ENCODE results near the gene FOXO3.

The FOXO3 gene

DNA sequence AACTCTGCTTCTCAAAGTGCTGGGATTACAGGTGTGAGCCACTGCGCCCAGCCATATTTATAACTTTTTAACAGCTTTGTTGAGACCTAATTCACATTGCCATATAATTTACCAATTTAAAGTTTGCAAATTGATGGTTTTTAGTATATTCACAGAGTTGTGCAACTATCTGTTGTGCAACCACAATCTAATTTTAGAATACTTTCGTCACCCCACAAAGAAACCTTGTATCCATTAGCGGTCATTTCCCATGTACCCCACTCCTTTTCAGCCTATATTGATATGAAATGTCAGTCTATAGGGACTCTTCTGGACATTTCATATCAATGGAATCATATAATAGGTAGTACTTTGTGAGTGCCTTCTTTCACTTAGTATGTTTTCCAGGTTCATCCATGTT, 55.8 kb downstream of the FOXO3 start:
- peak overlapping the region in 1 of 2 experiments; percentile 37 for H3K4me3 ChIP-seq (ENCODE audit: low read depth in 1 of 2, low read length in 1 of 2)
- peak overlapping the region; percentile 63 for H3K27ac ChIP-seq
- H3K4me1 ChIP-seq (ENCODE audit: control insufficient read depth in 1 of 2, insufficient read depth in 1 of 2, low read depth in 1 of 2, low read length in 1 of 2): peaks cover 41 to 59% of the 10 kb centered on the region in 2 experiments
- no peaks in the 10 kb centered on the region for H3K36me3 ChIP-seq
- TF ChIP-seq, protein P1, sequence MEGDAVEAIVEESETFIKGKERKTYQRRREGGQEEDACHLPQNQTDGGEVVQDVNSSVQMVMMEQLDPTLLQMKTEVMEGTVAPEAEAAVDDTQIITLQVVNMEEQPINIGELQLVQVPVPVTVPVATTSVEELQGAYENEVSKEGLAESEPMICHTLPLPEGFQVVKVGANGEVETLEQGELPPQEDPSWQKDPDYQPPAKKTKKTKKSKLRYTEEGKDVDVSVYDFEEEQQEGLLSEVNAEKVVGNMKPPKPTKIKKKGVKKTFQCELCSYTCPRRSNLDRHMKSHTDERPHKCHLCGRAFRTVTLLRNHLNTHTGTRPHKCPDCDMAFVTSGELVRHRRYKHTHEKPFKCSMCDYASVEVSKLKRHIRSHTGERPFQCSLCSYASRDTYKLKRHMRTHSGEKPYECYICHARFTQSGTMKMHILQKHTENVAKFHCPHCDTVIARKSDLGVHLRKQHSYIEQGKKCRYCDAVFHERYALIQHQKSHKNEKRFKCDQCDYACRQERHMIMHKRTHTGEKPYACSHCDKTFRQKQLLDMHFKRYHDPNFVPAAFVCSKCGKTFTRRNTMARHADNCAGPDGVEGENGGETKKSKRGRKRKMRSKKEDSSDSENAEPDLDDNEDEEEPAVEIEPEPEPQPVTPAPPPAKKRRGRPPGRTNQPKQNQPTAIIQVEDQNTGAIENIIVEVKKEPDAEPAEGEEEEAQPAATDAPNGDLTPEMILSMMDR (IDR thresholded peaks at IDR 0.05): no peak
- no peaks in the 10 kb centered on the region for H3K27me3 ChIP-seq
- no peaks in the 10 kb centered on the region for H3K9me3 ChIP-seq

DNA sequence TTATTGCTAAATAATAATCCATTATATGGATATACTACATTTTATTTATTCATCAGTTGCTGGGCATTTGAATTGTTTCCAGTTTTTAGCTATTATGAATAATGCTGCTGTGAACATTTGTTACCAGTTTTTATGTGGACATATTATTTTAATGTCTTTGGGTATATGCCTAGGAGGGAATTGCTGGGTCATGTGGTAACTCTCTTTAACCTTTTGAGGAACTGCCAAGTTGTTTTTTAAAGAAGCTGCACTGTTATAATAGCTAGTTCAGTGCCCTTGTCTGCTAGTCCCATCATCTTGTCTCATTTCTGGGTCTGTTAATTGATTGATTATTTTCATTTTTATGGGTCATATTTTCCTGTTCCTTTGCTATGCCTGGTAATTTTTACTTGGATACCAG, 56.3 kb downstream of the FOXO3 start:
- Histone ChIP-seq H3K27ac (peak overlapping the region; percentile 63), H3K4me1 (ENCODE audit: control insufficient read depth in 1 of 2, insufficient read depth in 1 of 2, low read depth in 1 of 2, low read length in 1 of 2) (peaks cover 45 to 63% of the 10 kb centered on the region in 2 experiments), H3K36me3 (no peaks in the 10 kb centered on the region), H3K4me3 (ENCODE audit: low read depth in 1 of 2, low read length in 1 of 2) (peak overlapping the region in 1 of 2 experiments; percentile 37), H3K27me3 (no peaks in the 10 kb centered on the region), H3K9me3 (no peaks in the 10 kb centered on the region)
- TF ChIP-seq, protein P1 (IDR thresholded peaks at IDR 0.05): no peak

DNA sequence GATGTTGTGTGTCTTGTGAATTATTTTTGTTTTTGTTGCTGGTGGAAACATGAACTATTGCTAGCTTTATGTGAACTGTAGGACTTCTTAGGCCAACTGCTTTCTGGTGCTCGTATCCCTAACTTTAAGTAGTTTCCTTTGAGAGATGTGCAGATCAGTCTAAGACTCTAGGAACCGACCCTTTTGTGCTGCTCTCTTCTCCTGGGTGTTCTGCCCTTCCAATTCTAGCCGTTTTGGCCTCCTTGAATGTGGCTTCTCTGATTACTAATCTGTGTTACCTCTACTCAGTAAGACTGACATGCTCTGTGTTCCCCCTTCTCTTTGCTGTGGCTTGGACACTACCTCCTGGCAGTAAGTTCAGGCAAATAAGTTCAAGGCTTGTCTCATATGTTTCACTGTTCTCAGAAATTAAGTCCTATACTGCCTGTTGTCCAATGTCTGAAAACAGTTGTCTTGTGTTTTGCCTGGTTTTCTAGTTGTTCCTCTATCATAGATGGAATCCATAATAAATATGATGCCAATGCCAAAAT, 58.0 kb downstream of the FOXO3 start:
- Histone ChIP-seq H3K9me3 (no peaks in the 10 kb centered on the region), H3K27ac (peak overlapping the region; percentile 63), H3K36me3 (no peaks in the 10 kb centered on the region), H3K4me1 (ENCODE audit: control insufficient read depth in 1 of 2, insufficient read depth in 1 of 2, low read depth in 1 of 2, low read length in 1 of 2) (peaks cover 62 to 79% of the 10 kb centered on the region in 2 experiments), H3K27me3 (no peaks in the 10 kb centered on the region), H3K4me3 (ENCODE audit: low read depth in 1 of 2, low read length in 1 of 2) (no peak overlapping the region)
- TF ChIP-seq, protein P1 (IDR thresholded peaks at IDR 0.05): no peak

DNA sequence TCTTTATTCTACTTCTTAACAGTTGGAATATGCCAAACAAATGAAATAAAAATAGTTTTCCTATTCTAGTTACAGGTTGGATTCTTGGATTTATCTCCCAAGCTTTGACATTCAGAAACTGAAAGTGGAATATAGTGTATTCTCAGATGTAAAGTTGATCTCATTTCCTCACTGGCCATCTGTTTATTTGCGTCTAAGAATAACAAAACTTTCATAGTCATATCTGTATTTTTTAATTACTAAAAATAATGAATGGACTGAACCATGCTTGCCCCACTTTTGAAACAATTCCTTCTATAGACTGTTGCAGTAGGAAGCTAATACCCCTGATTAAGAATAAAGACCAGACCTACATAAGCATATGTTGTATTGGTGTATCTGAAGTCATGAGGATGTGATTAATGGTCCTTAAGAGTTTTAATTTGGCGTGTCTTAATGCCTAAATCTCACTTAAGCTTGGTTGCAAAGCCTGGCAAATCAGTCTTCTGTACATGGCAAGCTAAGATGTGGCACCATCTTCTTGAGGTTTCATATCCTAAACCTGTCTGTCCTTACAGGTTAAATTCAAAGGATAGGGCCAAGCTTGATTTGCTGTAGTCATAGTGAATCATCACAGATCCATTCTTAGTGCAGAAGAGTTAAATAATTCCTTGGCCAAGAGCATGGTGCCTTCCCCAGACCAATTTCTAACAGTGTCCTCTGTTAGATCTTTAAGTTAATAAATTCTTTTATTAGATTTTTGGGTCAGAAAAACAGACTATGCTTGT, 58.9 kb downstream of the FOXO3 start:
- Histone ChIP-seq H3K27me3 (no peaks in the 10 kb centered on the region), H3K27ac (peak overlapping the region; percentile 63), H3K4me1 (ENCODE audit: control insufficient read depth in 1 of 2, insufficient read depth in 1 of 2, low read depth in 1 of 2, low read length in 1 of 2) (peaks cover 66 to 82% of the 10 kb centered on the region in 2 experiments), H3K36me3 (no peaks in the 10 kb centered on the region), H3K9me3 (no peaks in the 10 kb centered on the region), H3K4me3 (ENCODE audit: low read depth in 1 of 2, low read length in 1 of 2) (peak overlapping the region in 1 of 2 experiments; percentile 9)
- TF ChIP-seq, protein P1 (IDR thresholded peaks at IDR 0.05): no peak

DNA sequence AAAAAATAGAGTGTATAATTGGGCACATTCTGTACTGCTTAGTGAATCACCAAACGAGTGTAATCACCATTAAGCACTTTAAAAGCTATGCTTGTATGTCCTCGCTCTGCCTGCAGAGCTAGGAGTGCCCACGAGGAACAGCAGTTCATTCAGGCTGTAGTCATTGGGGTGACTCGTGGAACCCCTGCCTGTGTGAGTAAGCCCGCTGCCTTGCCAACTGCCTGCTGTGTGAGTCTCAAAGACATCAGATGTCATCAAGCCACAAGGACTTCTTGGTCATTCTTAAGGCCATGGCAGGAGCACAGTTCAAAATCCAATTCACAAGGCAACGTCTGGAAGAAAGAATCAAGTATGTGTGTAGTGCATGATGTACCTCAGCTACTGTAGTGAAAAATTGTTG, 60.4 kb downstream of the FOXO3 start:
- TF ChIP-seq, protein P1 (IDR thresholded peaks at IDR 0.05): no peak
- H3K27ac ChIP-seq: peak overlapping the region; percentile 91
- H3K36me3 ChIP-seq: no peaks in the 10 kb centered on the region
- no peaks in the 10 kb centered on the region for H3K27me3 ChIP-seq
- H3K4me1 ChIP-seq (ENCODE audit: control insufficient read depth in 1 of 2, insufficient read depth in 1 of 2, low read depth in 1 of 2, low read length in 1 of 2): peaks cover 74 to 94% of the 10 kb centered on the region in 2 experiments
- H3K9me3 ChIP-seq: no peaks in the 10 kb centered on the region
- H3K4me3 ChIP-seq (ENCODE audit: low read depth in 1 of 2, low read length in 1 of 2): no peak overlapping the region

All from neutrophil (primary cell).